IPS-15b (cell line): ENCODE data around the gene FSTL3.
A peak's percentile ranks its signal among the peaks of the same experiment; 100 is the strongest.

Experiments
- H3K27me3 ChIP-seq: one replicate; pipeline ENCODE4 v1.6.1; 2013; ENCODE audit warnings: low read length; ENCODE audit not compliant: control insufficient read depth, insufficient read depth
- H3K36me3 ChIP-seq: one replicate; pipeline ENCODE4 v1.6.1; 2013; ENCODE audit warnings: low read length; ENCODE audit not compliant: control insufficient read depth, insufficient read depth
- H3K4me1 ChIP-seq: one replicate; pipeline ENCODE4 v1.6.1; 2013; ENCODE audit warnings: mild to moderate bottlenecking, low read length; ENCODE audit not compliant: control insufficient read depth, insufficient read depth
- H3K4me3 ChIP-seq: one replicate; pipeline ENCODE4 v1.5.1; 2013; ENCODE audit warnings: low read depth, low read length
- H3K9ac ChIP-seq: one replicate; pipeline ENCODE4 v1.6.1; 2013; ENCODE audit warnings: low read depth, mild to moderate bottlenecking, low read length
- H3K9me3 ChIP-seq: one replicate; pipeline ENCODE4 v1.6.1; 2013; ENCODE audit warnings: mild to moderate bottlenecking, low read length; ENCODE audit not compliant: control insufficient read depth, insufficient read depth

Gene FSTL3

GRCh38 chr19:657611-658010, 18.6 kb upstream of the FSTL3 start:
- H3K4me3 ChIP-seq = no peak overlapping the region
- H3K27me3 ChIP-seq = no peaks in the 10 kb centered on the region
- no peaks in the 10 kb centered on the region for H3K4me1 ChIP-seq
- H3K36me3 ChIP-seq = peaks cover 32% of the 10 kb centered on the region
- no peaks in the 10 kb centered on the region for H3K9me3 ChIP-seq
- no peak overlapping the region for H3K9ac ChIP-seq

- H3K36me3 ChIP-seq = peaks cover 25% of the 10 kb centered on the region
- H3K9ac ChIP-seq = no peak overlapping the region
Observed at GRCh38 chr19:658059-658839, 17.9 kb upstream of the FSTL3 start.

DNA sequence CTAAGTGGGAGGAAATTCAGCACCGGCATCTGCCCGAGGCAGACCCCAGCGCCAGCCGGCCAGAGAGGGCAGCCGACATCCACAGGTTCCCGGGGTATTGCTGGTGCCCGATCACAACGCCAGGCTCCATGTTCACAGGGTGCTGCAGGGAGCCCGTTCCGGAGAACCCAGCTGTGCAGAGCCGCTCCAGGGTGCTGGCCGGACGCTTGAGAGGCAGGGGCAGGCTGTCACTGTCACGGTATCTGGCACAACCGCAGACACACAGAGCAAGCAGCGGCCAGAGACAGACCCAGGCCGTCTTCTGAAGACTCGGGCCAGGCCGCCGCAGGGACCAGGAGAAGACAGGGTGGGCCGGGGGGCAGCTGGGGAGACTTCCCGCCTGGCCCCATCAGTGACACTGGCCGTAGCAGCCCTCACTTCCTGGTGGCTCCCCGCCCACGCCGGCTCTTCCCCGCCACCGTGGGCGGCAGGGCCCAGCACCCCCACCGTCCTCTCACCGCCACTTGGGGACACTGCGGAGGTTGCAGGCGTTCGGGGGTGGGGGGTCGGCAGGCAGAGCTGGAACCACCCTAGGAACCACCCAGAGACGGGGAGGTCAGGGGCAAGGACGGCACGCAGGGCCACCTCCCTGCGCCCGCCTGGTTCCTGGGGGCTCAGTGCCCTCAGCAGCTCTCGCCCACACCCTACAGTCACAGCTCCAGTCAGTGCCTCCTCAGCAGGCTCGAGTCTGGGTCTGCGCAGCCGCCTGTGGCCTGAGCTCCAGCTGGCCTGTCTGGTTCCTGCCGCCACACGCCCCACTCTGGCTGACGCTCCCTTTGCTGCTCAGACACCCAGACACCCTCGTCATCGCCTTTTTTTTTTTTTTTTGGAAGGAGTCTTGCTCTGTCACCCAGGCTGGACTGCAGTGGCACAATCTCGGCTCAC, 17.0 kb upstream of the FSTL3 start:
- H3K9me3 ChIP-seq = no peaks in the 10 kb centered on the region
- H3K36me3 ChIP-seq = peaks cover 17% of the 10 kb centered on the region
- H3K4me3 ChIP-seq = no peak overlapping the region
- H3K27me3 ChIP-seq = no peaks in the 10 kb centered on the region
- peak overlapping the region; percentile 47 for H3K9ac ChIP-seq
- no peaks in the 10 kb centered on the region for H3K4me1 ChIP-seq

More at GRCh38 chr19:658059-658839, 17.9 kb upstream of the FSTL3 start:
- Histone ChIP-seq H3K4me3 (no peak overlapping the region), H3K9me3 (no peaks in the 10 kb centered on the region), H3K27me3 (no peaks in the 10 kb centered on the region), H3K4me1 (no peaks in the 10 kb centered on the region)

GRCh38 chr19:660793-661426, 15.3 kb upstream of the FSTL3 start:
- H3K27me3 ChIP-seq = peaks cover 2% of the 10 kb centered on the region
- H3K4me1 ChIP-seq = peaks cover 2% of the 10 kb centered on the region
- H3K9ac ChIP-seq = peak overlapping the region; percentile 81
- peaks cover 12% of the 10 kb centered on the region for H3K36me3 ChIP-seq
- no peaks in the 10 kb centered on the region for H3K9me3 ChIP-seq
- H3K4me3 ChIP-seq = peak overlapping the region; percentile 71

DNA sequence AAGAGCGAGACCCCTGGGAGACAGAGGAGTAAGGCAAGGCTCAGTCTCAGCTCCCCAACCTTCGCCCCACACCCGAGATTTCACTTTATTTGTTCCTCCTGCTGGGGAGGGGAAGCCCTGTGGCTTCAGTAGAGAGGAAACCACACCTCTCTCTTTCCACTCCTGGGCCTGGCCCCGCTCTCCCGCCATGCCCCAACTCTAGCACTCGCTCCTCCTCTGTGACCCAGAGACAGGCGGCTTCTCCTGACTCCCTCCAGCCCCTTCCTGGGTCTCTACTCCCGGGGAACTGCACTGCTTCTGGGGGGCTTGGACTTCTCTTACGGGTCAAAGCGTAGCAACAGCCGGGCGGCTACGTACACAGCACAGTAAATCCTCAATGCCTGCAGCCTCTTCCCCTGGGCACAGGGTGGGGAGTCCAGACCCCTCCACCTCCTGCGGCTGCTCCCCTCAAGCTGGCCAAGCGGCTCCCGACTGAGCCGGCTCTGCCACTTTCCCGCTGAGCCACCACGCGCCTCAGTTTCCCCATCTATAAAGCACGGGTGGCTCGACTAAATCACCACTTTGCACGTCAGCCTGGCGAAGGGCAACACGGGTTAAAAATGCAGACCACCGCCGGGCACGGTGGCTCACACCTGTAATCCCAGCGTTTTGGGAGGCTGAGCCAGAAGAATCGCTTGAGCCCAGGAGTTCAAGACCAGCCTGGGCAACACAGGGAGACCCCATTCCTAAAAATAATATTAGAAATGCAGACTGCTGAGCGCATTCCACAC, 14.6 kb upstream of the FSTL3 start:
- Histone ChIP-seq H3K4me1 (peaks cover 2% of the 10 kb centered on the region), H3K36me3 (peaks cover 12% of the 10 kb centered on the region)

DNA sequence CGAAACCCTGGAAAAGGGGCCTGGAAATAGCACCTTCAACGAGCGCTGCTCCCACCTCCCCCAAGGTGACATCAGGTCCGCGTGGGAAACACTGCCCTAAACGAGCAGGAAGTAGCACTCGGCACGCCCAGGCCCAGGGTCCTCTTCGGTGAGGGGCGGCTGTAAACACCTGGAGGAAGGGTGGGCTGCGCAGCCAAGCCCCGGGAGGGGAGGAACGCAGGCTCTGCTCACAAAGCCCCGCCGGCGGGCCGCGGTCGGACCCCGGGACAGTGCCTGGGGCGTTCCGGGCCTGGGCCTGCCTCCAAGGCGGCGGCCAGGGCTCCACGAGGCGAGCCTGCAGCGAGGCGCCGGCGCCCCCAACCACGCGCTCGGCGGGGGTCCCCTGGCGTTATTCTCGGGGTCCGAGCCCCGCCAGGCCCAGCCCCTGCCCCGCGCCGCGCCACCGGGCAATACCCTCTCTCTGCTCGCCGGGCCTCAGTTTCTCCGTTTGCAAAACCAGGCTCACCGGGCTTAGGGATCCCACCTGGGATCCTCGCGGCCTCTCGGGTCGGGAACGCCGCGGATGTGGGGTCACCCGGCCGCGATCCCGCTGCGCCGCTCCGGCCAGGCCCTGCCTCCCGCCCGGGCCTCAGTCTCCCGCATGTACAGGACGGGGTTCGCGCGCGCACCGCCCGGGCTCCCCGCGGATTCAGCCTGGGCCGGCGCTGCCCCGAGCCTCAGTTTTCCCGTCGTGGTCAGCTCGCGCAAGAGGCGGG, 13.8 kb upstream of the FSTL3 start:
- H3K27me3 ChIP-seq = peaks cover 2% of the 10 kb centered on the region
- H3K4me1 ChIP-seq = peaks cover 2% of the 10 kb centered on the region
- peak overlapping the region; percentile 81 for H3K9ac ChIP-seq
- H3K4me3 ChIP-seq = peak overlapping the region; percentile 71
- peaks cover 12% of the 10 kb centered on the region for H3K36me3 ChIP-seq
- no peaks in the 10 kb centered on the region for H3K9me3 ChIP-seq

More for the DNA sequence above, 14.6 kb upstream of the FSTL3 start:
- H3K9me3 ChIP-seq = no peaks in the 10 kb centered on the region
- H3K27me3 ChIP-seq = peaks cover 2% of the 10 kb centered on the region
- peak overlapping the region; percentile 81 for H3K9ac ChIP-seq
- H3K4me3 ChIP-seq = peak overlapping the region; percentile 71

GRCh38 chr19:662962-663681, 13.1 kb upstream of the FSTL3 start, which contains the start of gene RNF126:
TSS of gene RNF126 (minus strand) at chr19:663214. CDS start at chr19:663121, 93 bp downstream.
- H3K4me3 ChIP-seq = peak within 1 kb of the TSS; percentile 71
- no peaks in the 10 kb centered on the region for H3K9me3 ChIP-seq
- peaks cover 2% of the 10 kb centered on the region for H3K4me1 ChIP-seq
- peaks cover 12% of the 10 kb centered on the region for H3K36me3 ChIP-seq
- peaks cover 2% of the 10 kb centered on the region for H3K27me3 ChIP-seq
- H3K9ac ChIP-seq = peak within 1 kb of the TSS; percentile 81

- Histone ChIP-seq H3K4me1 (peaks cover 2% of the 10 kb centered on the region), H3K9me3 (no peaks in the 10 kb centered on the region), H3K9ac (peak overlapping the region; percentile 73), H3K36me3 (peaks cover 6% of the 10 kb centered on the region), H3K4me3 (peak overlapping the region; percentile 70), H3K27me3 (peaks cover 2% of the 10 kb centered on the region)
Observed at GRCh38 chr19:663682-664117, 12.5 kb upstream of the FSTL3 start.

DNA sequence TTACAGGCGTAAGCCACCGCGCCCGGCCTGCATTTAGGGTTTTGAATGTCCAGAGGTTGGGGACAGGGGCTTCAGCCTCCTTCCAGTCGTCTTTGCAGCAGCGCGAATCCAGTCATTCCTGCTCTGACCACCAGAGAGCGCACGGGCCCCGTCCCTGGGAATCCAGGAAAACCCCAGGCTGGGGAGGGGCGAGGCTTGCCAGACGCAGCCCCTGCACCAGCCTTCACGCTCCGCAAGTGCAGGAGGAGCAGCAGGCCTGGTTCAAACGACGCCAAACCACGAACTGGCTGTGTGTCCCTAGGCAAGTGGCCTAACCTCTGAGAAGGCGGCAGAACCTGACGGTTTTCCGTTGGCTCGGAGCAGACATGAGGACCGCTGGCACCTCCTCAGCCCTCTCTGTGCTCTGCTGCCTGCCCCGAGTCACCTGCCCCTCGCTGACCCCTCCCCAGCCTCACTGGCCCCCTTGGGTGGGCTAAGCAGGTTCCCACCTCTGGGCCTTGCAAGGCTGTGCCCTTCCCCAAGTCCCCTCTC, 11.2 kb upstream of the FSTL3 start:
- Histone ChIP-seq H3K36me3 (peaks cover 1% of the 10 kb centered on the region), H3K4me3 (no peak overlapping the region), H3K27me3 (peaks cover 2% of the 10 kb centered on the region), H3K4me1 (peaks cover 2% of the 10 kb centered on the region), H3K9ac (peak overlapping the region; percentile 12), H3K9me3 (no peaks in the 10 kb centered on the region)
